ENCODE data around the gene CCDC32. TPM values are rescaled to one million over a fixed set of nuclear protein-coding genes. Genes with fewer than 3 reads are reported as not detected.

Gene CCDC32
- total RNA-seq, 1 experiment from 2014 or later: 22.2 TPM

- ChIA-PET CTCF (no interaction called here), POLR2A (ENCODE audit: unreplicated experiment) (no interaction called here)
- no peak for TF ChIP-seq EZH2 (IDR thresholded peaks at IDR 0.05; ENCODE audit: low read depth)
- TF ChIP-seq, protein P1, sequence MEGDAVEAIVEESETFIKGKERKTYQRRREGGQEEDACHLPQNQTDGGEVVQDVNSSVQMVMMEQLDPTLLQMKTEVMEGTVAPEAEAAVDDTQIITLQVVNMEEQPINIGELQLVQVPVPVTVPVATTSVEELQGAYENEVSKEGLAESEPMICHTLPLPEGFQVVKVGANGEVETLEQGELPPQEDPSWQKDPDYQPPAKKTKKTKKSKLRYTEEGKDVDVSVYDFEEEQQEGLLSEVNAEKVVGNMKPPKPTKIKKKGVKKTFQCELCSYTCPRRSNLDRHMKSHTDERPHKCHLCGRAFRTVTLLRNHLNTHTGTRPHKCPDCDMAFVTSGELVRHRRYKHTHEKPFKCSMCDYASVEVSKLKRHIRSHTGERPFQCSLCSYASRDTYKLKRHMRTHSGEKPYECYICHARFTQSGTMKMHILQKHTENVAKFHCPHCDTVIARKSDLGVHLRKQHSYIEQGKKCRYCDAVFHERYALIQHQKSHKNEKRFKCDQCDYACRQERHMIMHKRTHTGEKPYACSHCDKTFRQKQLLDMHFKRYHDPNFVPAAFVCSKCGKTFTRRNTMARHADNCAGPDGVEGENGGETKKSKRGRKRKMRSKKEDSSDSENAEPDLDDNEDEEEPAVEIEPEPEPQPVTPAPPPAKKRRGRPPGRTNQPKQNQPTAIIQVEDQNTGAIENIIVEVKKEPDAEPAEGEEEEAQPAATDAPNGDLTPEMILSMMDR (conservative IDR thresholded peaks at IDR 0.05): no peak
- no peak for DNase-seq
- peaks cover 31% of the 10 kb centered on the region for H3K79me2 ChIP-seq (ENCODE audit: low read depth)
- BruUV-seq (replicated peaks): no TSS peak
- H3K9me3 ChIP-seq (ENCODE audit: insufficient read depth, low read depth): no peaks in the 10 kb centered on the region
- peaks cover under 1% of the 10 kb centered on the region; the same call in 1 of the 2 replicates for H3K4me1 ChIP-seq (replicated peaks; ENCODE audit: insufficient read depth)
- intact Hi-C loops (cut with micrococcal nuclease; ENCODE audit: unreplicated experiment): no loop called here
- no peak overlapping the region for H2AFZ ChIP-seq
- no peaks in the 10 kb centered on the region for H3K9me2 ChIP-seq (ENCODE audit: insufficient read depth)
- H3K36me3 ChIP-seq (ENCODE audit: low read depth): no peaks in the 10 kb centered on the region
- H3K4me2 ChIP-seq: no peak overlapping the region
- H4K20me1 ChIP-seq (ENCODE audit: insufficient read depth): no peaks in the 10 kb centered on the region
- H3K27me3 ChIP-seq (ENCODE audit: insufficient read depth, low read depth): no peaks in the 10 kb centered on the region
- no peak overlapping the region for H3K27ac ChIP-seq
- no peak overlapping the region for H3K4me3 ChIP-seq
- H3F3A ChIP-seq (ENCODE audit: insufficient read depth, low read depth): no peaks in the 10 kb centered on the region
Measured at GRCh38 chr15:40600956-40601355, 36.1 kb upstream of the CCDC32 start.

DNA sequence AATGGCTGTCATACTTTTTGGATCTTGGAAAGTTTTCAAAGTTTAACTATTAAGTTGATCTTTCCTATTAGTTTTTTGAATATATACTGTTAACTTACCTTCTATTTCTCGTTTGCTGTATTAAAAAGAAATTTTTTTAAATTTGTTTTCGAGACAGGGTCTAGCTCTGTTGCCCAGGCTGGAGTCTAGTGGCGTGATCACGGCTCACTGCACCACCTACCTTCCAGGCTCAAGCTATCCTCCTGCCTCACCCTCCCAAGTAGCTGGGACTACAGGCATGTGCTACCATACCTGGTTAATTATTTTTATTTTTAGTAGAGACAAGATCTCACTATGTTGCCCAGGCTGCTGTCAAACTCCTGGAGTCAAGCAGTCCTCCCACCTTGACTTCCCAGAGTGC lies 33.8 kb upstream of the CCDC32 start:
- ChIA-PET POLR2A (ENCODE audit: unreplicated experiment) (no interaction called here), CTCF (interaction anchor here (0.6 kb wide), 2 partner anchors 35 to 376 kb away, joined by 3 to 4 read pairs; no protein-coding TSS in a partner anchor)
- Histone ChIP-seq H3K4me2 (no peak overlapping the region), H3K4me3 (no peak overlapping the region), H3K27ac (no peak overlapping the region), H3K9me3 (ENCODE audit: insufficient read depth, low read depth) (no peaks in the 10 kb centered on the region), H3K79me2 (ENCODE audit: low read depth) (peaks cover 45% of the 10 kb centered on the region), H4K20me1 (ENCODE audit: insufficient read depth) (no peaks in the 10 kb centered on the region), H3K4me1 (replicated peaks; ENCODE audit: insufficient read depth) (peaks cover 8% of the 10 kb centered on the region; the same call in 1 of the 2 replicates), H3K9me2 (ENCODE audit: insufficient read depth) (no peaks in the 10 kb centered on the region), H3F3A (ENCODE audit: insufficient read depth, low read depth) (peaks cover 5% of the 10 kb centered on the region; the same call in 1 of the 2 replicates), H3K36me3 (ENCODE audit: low read depth) (no peaks in the 10 kb centered on the region), H3K27me3 (ENCODE audit: insufficient read depth, low read depth) (no peaks in the 10 kb centered on the region), H2AFZ (no peak overlapping the region)
- intact Hi-C loops (cut with micrococcal nuclease; ENCODE audit: unreplicated experiment): loop anchor here (10.0 kb wide), 1 partner anchor 176 kb away; no protein-coding TSS in a partner anchor
- no TSS peak for BruUV-seq (replicated peaks)
- no peak for DNase-seq
- no peak for TF ChIP-seq EZH2 (IDR thresholded peaks at IDR 0.05; ENCODE audit: low read depth)
- TF ChIP-seq, protein P1 (conservative IDR thresholded peaks at IDR 0.05): no peak

GRCh38 chr15:40598126-40598525 lies 33.3 kb upstream of the CCDC32 start:
- Histone ChIP-seq H3K79me2 (ENCODE audit: low read depth) (peaks cover 45% of the 10 kb centered on the region), H3K4me2 (no peak overlapping the region), H3K4me1 (replicated peaks; ENCODE audit: insufficient read depth) (peaks cover 8% of the 10 kb centered on the region; the same call in 1 of the 2 replicates), H4K20me1 (ENCODE audit: insufficient read depth) (no peaks in the 10 kb centered on the region), H3K9me3 (ENCODE audit: insufficient read depth, low read depth) (no peaks in the 10 kb centered on the region), H3K9me2 (ENCODE audit: insufficient read depth) (no peaks in the 10 kb centered on the region), H3K27me3 (ENCODE audit: insufficient read depth, low read depth) (no peaks in the 10 kb centered on the region), H3K4me3 (no peak overlapping the region), H2AFZ (no peak overlapping the region), H3F3A (ENCODE audit: insufficient read depth, low read depth) (peaks cover 5% of the 10 kb centered on the region; the same call in 1 of the 2 replicates), H3K36me3 (ENCODE audit: low read depth) (no peaks in the 10 kb centered on the region), H3K27ac (no peak overlapping the region)
- BruUV-seq (replicated peaks): no TSS peak
- TF ChIP-seq EZH2 (IDR thresholded peaks at IDR 0.05; ENCODE audit: low read depth): no peak
- TF ChIP-seq, protein P1 (conservative IDR thresholded peaks at IDR 0.05): no peak
- POLR2A ChIA-PET (ENCODE audit: unreplicated experiment): no interaction called here
- CTCF ChIA-PET: interaction anchor here (0.6 kb wide), 1 partner anchor 35 kb away, joined by 3 read pairs; no protein-coding TSS in a partner anchor
- intact Hi-C loops (cut with micrococcal nuclease; ENCODE audit: unreplicated experiment): loop anchor here (10.0 kb wide), 1 partner anchor 177 kb away; no protein-coding TSS in a partner anchor
- no peak for DNase-seq

All from PC-9 (cell line).